HG03064 (cell line): Measurements from ENCODE around the gene NTM.

Experiments
- ATAC-seq: cut with Tn5 transposase; IDR thresholded peaks from one replicate; pipeline ENCODE4 v1.9.1; 2021; ENCODE audit warnings: low read depth; ENCODE audit not compliant: unreplicated experiment

Gene NTM

DNA sequence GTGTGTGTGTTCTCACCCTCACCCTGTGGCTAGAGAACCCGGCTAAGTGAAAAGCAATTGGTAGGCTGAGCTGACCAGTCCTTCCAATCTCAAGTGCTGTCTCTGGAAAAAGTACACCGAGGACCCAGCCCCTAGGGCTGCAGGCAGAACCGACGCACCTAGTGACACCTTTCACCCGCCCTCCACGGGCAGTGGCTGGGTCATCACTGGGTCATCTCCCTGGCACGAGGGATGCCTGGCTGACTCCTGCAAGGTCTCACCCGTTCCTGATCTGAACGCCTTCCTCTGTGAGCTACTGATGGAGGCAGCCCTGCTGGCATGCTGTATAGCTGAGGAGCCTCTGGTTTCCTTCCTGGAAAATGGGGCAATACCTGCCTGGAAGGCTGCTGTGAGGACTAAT lies 311.5 kb downstream of the NTM start:
- ATAC-seq, result no peak

DNA sequence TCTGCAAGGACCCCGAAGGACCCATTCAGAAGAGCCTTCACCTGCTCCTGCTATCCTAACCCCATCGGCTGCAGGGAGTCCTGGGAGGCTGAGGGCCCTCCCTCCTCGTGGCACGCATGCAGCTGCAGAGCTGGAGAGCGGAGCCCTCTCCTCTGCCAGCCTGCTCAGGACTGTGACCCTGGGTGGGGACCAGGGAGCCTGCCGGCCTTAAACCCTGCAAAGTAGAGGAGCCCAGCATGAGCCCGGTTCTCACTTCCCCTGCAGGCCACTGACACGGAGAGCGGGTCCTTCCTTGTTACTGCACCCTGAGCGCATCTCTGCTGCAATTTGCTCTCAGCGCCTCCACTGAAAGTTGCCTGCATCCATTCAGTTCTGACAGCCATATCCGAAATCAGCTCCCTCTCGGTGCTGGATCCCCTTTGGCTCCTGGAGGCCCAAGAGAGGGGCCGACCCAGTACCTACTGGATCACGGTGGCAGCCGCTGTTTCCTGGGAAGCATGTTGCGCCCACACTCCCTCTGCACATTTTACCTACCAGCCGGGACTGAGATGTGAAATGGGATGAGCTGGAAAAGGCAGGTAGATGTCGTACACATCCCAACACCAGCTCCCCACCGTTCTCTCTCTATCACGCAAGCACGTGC lies 312.1 kb downstream of the NTM start:
- ATAC-seq, result no peak

DNA sequence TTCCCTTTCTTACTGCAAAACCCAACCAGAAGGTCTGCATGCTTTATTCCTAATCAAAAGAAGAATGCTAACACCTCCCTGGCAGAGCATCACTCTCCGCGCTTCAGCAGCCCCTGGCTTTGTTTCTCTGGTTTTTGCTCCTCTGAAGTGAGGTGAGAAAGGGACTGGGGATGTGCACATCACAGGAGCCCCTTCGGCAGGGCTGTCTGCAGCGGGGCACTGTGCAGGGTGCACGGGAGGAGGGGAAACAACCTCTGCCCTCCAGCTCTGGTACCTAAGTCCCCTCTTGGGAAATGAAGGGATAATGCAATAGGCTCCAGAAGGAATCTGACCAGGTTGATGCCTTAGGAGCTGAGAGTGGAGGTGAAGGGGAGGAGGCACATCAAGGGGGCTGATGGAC lies 312.7 kb downstream of the NTM start:
- ATAC-seq, result no peak

DNA sequence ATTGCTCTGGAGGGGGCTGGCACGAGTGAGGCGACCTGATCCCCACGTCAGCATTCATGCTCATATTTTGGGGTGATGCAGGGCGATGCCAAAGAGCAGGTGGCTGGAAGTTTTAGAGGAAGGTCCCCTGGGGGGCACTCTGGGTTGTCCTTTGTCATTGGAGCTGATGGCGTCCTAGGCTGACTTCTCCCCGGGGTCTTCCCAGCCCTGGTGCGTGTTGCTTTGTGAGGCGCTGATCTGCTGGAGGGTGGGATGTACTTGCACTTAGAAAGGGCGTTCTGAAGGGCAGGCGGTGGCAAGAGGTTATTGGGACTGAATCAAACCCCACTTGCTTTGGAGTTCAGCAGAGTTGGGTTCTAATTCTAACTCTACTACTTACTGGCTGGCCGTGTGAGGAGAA lies 313.3 kb downstream of the NTM start:
- no peak for ATAC-seq

GRCh38 chr11:131684111-131685060 lies 314.0 kb downstream of the NTM start:
- no peak for ATAC-seq

DNA sequence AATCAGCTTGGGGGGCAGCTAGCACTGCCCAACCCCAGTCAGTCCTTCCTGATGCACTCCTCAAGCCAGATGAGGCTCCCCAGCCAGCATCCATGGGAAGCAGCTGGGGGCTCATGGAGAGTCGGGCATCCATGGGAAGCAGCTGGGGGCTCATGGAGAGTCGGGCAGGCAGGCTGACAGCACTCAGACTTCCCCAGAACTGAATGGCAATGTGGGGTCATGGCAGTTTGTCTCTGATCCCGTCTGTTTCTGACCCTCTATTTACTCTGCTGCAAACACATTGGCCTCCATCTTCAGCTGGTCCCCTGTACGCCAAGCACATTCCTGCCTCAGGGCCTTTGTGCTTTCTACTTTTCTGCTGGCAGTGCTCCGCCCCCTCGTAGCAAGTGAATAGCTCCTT lies 314.8 kb downstream of the NTM start:
- no peak for ATAC-seq

- no peak for ATAC-seq
Measured at GRCh38 chr11:131685906-131686305, 315.5 kb downstream of the NTM start.

GRCh38 chr11:131686836-131687235 lies 316.4 kb downstream of the NTM start:
- no peak for ATAC-seq

DNA sequence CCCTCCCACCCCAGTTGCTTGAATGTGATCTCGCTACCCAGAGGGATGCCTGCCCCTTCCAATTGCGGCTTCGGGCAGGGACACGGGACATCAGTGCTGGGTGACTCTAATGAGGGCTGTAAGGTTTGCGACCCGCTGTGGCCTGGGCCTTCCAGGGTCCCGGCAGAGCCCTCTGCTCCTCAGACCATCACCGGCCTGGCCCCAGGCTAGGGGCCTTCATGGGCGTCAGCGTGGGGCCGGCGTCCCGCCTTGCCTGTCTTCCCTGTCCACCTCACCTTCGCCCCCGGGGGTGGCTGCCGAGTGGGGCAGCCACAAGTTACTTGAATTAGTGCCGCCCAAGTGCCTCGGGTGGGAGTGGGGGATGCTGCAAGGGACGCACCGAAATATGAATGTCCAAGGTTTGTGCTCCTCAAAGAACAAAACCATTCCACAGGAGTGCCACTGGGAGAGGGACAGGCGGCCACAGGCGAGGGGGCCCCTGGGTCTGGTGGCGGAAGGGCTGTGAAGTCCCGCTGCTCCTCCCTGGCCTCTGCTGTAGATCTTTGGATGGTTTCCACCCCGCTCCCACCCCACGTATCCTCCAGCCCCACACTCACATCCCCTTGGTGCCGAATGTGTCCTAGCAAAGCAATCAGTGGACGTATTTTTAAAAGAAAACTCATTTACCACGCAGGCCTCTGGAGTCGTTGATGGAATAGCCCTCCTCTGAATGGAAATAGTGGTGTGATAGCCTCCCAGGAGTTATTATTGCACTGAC lies 317.1 kb downstream of the NTM start:
- ATAC-seq, result no peak

- ATAC-seq, result no peak
Measured at GRCh38 chr11:131688048-131688693, 317.8 kb downstream of the NTM start.

DNA sequence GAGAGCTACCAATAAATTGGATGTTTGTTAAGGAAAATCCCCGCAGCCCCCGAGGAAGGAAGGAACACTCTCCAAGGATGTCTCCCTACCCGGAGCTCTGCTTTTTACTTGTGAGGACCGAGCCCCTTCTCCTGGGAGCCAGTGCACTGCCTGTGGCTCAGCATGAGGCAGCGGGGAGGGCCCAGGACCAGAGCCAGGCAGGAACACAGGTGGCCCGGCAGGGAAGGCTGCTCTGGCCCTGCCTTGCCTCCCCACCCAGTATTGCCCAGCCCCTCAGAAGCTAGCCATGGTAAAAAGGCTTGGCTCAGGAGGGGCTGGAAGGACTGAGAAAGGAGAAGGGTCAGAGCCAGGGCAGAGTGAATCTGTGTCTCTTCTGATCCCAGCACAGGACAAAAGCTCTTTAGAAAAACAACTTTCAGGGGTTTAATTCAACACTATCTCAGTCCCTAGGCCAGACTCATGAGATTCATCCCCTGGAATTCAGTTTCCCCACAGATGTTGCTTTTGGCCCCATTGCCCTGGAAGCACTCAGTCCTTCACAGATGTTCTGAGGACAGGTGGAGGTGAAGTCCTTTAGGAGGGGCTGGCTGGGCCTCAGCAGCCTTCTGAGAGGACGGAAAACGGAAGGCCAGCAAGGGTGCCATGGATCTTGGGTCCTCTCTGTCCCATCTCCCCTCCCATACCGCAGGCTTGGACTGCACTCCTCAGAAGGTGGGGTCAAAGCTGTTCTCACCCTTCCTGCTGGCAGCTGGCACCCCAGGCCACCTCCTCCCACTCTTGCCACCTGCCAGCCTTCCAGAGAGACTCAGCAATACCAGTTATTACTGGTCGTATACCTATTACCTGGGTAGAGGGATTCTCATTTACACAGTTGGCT lies 318.9 kb downstream of the NTM start:
- ATAC-seq, result no peak

DNA sequence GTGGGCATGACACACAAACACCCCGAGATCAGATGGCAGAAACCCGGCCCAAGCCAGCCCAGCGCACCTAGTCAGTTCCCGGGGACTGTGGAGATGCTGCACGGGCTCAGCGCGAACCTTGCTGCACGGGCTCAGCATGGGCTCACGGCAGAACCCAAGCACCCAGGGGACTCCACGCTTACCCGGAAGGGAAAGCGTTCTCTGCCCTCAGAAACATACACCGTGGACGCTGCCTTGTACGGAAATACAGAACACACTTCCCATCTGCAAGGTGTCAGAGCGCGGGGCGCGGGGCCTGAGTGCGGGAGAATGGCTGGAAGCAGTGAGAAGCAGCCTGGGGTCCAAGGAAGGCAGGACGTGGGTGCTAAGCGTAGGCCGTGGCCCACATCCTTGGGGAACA lies 319.9 kb downstream of the NTM start:
- no peak for ATAC-seq

DNA sequence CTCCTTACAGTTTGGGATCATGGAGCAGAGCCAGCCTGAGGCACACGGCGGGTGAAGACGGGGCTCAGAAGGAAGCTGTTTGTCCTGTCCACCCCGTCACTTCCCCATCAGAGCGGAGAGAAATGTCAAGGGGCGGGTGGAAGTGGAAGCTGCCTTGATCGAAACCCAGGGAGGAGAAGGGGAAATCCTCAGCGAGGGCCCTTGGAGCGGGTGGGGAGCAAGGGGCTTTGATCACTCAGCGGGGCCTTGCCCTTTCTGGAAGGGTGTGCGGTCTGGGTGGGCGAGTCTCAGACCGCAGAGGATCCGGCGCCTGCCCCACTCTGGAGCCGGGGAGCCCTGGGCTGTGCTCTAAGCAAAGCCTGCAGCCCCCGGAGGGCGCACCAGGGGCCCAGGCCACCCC lies 320.4 kb downstream of the NTM start:
- no peak for ATAC-seq

- no peak for ATAC-seq
Measured at GRCh38 chr11:131691181-131692041, 321.0 kb downstream of the NTM start.

- ATAC-seq, result no peak
Measured at GRCh38 chr11:131692151-131692550, 321.7 kb downstream of the NTM start.

DNA sequence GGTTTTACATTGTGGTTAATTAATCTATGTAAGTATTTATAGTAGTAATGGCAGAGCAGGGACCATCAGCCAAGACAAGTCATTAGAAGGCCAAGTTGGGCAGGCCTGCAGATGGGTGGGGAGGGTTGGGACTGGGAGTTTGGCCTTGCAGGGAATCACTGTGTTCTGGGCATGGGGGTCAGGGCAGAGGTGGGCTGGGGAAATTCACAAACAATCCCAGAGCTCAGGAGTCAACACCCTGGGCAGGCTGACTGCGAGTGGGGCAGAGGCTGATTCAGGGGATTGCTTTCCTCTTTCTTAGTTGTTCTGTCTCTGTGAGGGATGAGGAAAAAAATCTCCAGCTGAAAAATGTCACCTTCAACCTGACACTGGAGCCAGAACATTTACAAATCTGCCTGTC lies 322.5 kb downstream of the NTM start:
- ATAC-seq, result no peak

DNA sequence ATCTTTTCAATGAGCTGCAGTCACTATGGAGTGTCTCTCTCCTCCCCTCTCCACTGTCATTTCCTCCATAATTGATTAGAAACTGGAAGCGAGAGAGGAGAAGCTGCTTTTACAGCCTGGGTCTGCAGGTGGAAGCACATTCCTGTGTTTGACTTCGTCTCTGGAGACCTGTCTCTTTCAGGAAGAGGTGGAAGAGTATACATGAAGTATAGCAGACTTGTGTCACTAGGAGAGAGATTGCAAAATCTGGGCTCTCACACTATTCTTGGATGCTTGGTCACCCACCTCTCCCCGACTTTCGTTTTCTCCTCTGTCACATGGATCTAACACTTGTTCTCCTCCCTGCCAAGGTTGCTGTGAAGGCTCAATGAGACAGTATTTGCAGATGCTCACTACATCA lies 323.3 kb downstream of the NTM start:
- ATAC-seq, result no peak

DNA sequence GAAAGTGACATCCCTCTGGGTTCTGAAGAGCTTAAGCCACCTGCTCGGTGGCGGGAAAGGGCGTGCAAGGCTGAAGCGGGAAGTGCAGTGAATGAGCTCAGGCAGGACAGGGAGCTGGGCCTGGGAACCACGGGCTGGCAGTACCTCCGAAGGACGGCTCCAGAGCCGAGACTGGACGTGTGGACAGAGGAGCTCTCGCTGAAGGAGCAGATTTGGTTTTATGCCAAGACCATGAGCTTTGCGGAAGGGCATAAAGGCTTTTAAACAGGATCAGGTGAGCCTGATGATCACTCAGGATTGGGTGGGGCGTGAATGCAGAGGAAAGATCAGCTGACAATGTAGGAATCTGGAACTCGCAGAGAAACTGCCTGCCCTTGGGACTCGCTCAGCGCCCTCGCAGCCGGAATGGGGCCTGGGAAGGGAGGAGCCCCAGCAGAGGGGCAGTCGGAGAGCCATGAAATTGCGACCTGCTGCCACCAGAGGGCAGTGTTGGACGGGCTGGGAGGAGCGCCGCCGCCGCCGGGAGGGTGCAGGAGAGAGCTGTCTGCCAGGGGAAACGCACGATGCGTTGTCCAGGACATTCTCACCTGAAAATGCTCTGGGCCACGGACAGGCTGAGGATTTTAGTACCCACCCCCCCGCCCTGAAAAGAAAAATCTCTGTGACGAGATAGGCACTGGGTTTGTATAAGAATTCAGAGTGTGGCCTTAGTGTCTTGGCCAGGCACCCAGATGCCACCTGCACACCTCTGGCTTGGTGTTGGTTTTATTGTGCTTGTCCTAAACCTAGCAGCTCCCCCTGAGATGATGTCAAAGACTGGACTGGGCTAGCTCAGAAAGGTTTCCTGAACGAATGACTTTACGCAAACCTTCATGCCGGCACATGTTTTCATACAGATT lies 324.4 kb downstream of the NTM start:
- peak; percentile 74 for ATAC-seq
